HG02852 (cell line): ENCODE measurements around the gene ODR4.
"Not testable (repeated sequence)": the region's sequence is repeated elsewhere in the genome, so short reads cannot be mapped to it uniquely, and the experiment has no call there.

Source experiments
- ATAC-seq: cut with Tn5 transposase; IDR thresholded peaks from one replicate; pipeline ENCODE4 v1.9.1; 2021; ENCODE audit warnings: mild to moderate bottlenecking, moderate library complexity; ENCODE audit not compliant: unreplicated experiment

ODR4 gene

GRCh38 chr1:186375152-186375928, at the start of gene ODR4, which contains the start of gene TPR:
ODR4 (plus strand) TSS chr1:186375838; CDS start chr1:186379786, 3,948 bp downstream.
TPR (minus strand) TSS chr1:186375253; CDS start chr1:186375028, 225 bp downstream.
- peak; percentile 86 for ATAC-seq

GRCh38 chr1:186326009-186326408, 49.6 kb upstream of the ODR4 start:
- no peak for ATAC-seq

- no peak for ATAC-seq
These were observed 48.3 kb upstream of the ODR4 start for GRCh38 chr1:186327331-186327730.

GRCh38 chr1:186330758-186331157, 44.9 kb upstream of the ODR4 start:
- no peak for ATAC-seq

- no peak for ATAC-seq
These were observed 38.1 kb upstream of the ODR4 start for GRCh38 chr1:186337554-186337953.

- no peak for ATAC-seq
These were observed 34.9 kb upstream of the ODR4 start for GRCh38 chr1:186340772-186341171.

- not testable (repeated sequence) for ATAC-seq
These were observed 27.6 kb upstream of the ODR4 start for GRCh38 chr1:186347837-186348691.

- peak; percentile 27 for ATAC-seq
These were observed 1.1 kb upstream of the ODR4 start for GRCh38 chr1:186374303-186375151.

GRCh38 chr1:186375929-186376319, 286 bp downstream of the ODR4 start:
- no peak for ATAC-seq

- no peak for ATAC-seq
These were observed 11.2 kb downstream of the ODR4 start for GRCh38 chr1:186386725-186387383.

GRCh38 chr1:186390925-186391324, 15.3 kb downstream of the ODR4 start:
- no peak for ATAC-seq

GRCh38 chr1:186391841-186392240, 16.2 kb downstream of the ODR4 start:
- no peak for ATAC-seq

GRCh38 chr1:186392711-186393110, 17.1 kb downstream of the ODR4 start:
- not testable (repeated sequence) for ATAC-seq

- ATAC-seq: not testable (repeated sequence)
These were observed 25.8 kb downstream of the ODR4 start for GRCh38 chr1:186401446-186401845.

GRCh38 chr1:186403632-186404031, 28.0 kb downstream of the ODR4 start:
- ATAC-seq: no peak

- no peak for ATAC-seq
These were observed 28.9 kb downstream of the ODR4 start for GRCh38 chr1:186404454-186405051.

GRCh38 chr1:186409091-186409490, 33.5 kb downstream of the ODR4 start:
- peak; percentile 78 for ATAC-seq

- no peak for ATAC-seq
These were observed 37.7 kb downstream of the ODR4 start for GRCh38 chr1:186413319-186413718.

- no peak for ATAC-seq
These were observed 42.9 kb downstream of the ODR4 start for GRCh38 chr1:186418503-186418902.

GRCh38 chr1:186420311-186420710, 44.7 kb downstream of the ODR4 start:
- no peak for ATAC-seq
